Measurements from ENCODE around the gene SLC41A3.
A peak's percentile ranks its signal among the peaks of the same experiment; 100 is the strongest.
"Not testable (repeated sequence)": the region's sequence is repeated elsewhere in the genome, so short reads cannot be mapped to it uniquely, and the experiment has no call there.

The SLC41A3 gene

DNA sequence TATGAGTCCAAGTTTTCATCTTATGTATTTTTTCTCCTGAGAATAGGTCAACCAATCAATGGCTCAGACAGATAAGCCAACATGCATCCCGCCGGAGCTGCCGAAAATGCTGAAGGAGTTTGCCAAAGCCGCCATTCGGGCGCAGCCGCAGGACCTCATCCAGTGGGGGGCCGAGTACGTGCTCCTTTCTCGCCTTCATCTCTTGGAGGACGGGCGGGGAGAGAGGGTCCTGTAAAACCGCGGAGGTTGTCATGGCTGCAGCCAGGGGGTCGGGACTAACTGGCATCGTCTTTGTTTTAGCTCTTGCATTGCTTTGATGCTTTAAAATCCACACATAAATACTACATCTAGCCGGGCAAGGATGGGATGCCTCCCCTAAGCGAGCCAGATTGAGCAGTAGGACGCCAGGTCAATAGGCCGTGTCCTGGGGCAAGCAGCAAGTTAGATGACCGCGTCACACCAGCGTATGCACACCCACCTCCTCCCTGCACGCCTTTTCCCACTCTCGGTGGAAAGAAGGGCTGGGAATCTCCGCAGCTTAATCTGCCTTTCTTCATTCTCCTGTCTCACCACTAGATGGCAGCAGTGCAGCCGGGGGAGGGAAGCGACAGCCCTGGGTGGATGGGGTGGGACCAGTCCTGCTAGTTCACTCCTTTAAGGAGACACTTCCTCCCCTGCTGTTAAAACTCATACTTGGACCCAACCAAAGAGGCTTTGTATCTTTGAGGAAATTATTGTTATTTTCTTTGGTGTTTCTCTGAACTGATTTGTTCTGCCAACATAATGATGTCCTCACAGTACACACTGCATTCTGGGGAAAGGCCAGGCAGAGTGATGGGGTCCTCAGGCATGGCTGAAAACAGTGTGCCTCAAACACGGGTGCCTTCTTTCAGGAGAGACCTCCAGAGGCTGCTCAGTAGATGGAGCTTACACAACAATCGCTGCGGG is 111.7 kb downstream of the SLC41A3 start:
- TF ChIP-seq, protein P1, sequence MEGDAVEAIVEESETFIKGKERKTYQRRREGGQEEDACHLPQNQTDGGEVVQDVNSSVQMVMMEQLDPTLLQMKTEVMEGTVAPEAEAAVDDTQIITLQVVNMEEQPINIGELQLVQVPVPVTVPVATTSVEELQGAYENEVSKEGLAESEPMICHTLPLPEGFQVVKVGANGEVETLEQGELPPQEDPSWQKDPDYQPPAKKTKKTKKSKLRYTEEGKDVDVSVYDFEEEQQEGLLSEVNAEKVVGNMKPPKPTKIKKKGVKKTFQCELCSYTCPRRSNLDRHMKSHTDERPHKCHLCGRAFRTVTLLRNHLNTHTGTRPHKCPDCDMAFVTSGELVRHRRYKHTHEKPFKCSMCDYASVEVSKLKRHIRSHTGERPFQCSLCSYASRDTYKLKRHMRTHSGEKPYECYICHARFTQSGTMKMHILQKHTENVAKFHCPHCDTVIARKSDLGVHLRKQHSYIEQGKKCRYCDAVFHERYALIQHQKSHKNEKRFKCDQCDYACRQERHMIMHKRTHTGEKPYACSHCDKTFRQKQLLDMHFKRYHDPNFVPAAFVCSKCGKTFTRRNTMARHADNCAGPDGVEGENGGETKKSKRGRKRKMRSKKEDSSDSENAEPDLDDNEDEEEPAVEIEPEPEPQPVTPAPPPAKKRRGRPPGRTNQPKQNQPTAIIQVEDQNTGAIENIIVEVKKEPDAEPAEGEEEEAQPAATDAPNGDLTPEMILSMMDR (conservative IDR thresholded peaks at IDR 0.05; ENCODE audit: control insufficient read depth, insufficient read depth, low read depth, low read length) = peak; percentile 56
- H3K4me3 ChIP-seq (ENCODE audit: control insufficient read depth, low read depth, low read length) = not testable (repeated sequence)
- DNase-seq (ENCODE audit: low read depth) = peak; percentile 38

DNA sequence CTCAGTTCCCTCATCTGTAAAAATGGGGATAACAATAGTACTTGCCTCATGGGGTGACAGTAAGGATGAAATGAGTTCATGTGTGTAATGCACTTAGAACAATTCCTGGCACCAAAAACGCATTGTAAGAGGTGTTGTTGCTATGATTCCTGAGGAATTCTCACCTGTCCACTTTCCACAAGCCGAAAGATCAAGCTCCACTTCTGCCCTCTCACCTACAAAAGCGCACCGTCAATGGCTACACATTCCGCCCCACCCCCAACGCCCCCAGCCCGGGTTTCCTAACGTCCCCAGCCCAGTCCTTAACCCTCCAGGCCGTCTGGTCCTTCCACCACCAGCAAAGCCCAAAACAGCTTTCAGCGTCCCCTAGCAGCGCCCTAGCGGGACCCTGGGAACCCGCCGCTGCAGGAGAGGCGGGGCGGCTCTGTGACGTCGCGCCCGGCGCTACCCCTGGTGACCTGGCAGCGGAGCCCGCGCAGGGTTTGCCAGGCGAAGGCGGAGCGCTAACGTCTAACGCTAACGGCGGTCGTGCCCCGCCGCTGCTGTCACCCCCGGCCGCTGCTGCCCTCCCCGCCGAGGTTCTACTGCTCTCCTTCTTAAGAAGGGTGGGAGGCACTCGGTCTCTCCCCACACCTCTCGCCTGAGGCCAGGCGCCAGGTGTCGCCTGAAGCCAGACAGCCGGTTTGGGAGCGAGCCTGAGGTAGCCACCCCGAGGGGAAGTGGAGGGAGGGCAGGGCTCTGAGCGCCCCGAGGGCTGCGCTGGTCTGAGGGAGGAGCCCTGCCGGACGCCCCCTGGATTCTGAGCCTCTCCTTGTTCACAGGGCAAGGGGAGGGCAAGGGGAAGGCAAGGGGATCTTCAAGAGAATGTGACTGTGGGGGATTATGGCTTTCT is 115.0 kb downstream of the SLC41A3 start, which contains the start of gene ROPN1B:
Gene ROPN1B, plus strand, starts transcription at position 478 of the 892 bp plus-strand sequence. CDS start 2,877 bp downstream, outside the sequence.
- DNase-seq (ENCODE audit: low read depth); H3K4me3 ChIP-seq (ENCODE audit: control insufficient read depth, low read depth, low read length): not testable (repeated sequence)

DNA sequence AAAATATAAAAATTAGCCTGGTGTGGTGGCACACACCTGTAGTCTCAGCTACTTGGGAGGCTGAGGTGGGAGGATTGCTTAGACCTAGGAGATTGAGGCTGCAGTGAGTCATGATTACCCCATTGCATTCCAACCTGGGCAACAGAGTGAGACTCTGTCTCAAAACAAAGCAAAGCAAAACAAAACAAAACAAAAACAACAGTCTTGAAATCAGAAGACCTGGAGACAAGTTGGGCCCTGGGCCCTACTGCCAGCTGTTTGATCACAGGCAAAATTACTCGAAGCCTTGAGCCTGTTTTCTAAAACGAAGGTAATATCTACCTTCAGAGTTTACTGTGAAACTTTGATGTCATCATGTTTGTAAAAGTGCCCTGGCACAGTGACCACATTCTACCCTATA is 115.8 kb downstream of the SLC41A3 start:
- H3K4me3 ChIP-seq (ENCODE audit: control insufficient read depth, low read depth, low read length); DNase-seq (ENCODE audit: low read depth): not testable (repeated sequence)

DNA sequence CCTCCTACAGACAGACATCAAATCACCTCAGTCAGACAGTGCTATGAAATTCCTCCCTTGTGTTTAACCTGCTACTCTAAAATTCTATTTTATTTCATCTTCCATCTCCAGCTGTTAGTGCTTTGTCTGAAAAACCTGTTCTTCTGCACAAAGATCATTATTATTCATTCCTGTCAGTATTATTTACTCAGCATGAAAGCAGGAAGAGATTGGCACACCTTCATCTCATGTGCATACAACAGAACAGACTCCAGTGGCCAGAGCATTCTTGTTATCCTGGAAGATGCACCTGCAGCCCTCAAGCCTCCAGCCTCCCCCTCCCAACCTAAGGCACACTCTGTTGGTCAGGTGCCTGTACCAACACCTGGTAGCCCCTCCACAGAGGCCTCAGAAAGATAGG is 116.8 kb downstream of the SLC41A3 start:
- DNase-seq (ENCODE audit: low read depth) = no peak
- no peak overlapping the region for H3K4me3 ChIP-seq (ENCODE audit: control insufficient read depth, low read depth, low read length)
- TF ChIP-seq, protein P1 (conservative IDR thresholded peaks at IDR 0.05; ENCODE audit: control insufficient read depth, insufficient read depth, low read depth, low read length) = no peak

DNA sequence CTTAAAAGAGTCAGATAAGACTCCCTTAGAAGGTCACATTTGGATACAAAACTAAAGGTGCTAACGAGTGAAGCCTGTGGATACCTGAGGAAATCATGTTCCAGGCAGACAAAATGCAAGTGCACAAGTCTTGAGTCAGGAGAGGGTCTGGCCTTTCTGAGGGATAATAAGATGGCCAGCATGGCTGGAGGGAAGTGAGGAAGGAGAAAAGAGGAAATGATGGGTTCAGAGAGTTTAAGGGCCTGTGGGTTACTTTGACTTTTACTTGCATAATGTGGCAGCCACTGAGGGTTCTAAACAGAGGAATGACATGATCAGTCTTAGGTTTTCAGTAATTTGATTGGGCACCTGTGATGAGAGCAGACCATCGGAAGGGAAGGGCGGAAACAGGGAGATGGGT is 118.4 kb downstream of the SLC41A3 start:
- no peak overlapping the region for H3K4me3 ChIP-seq (ENCODE audit: control insufficient read depth, low read depth, low read length)
- TF ChIP-seq, protein P1 (conservative IDR thresholded peaks at IDR 0.05; ENCODE audit: control insufficient read depth, insufficient read depth, low read depth, low read length) = no peak
- DNase-seq (ENCODE audit: low read depth) = no peak

DNA sequence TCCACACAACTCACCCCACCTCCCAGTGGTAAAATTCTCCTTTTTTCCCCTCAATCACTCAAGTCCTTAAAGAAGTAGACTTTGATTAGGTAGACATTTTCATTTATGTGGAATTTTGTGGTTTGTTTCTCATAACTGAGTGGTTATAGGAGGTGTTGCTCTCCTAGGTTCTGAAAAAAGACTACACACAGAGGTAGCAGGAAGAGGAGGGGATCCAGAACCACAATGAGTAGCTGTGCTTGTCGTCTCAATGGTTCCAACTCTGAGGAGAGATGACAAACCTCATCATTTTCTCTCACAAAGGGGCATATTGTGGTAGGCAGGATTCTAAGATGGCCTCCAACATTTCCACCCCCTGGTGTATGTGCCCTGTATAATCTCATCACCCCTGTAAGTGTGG is 120.1 kb downstream of the SLC41A3 start:
- H3K4me3 ChIP-seq (ENCODE audit: control insufficient read depth, low read depth, low read length) = not testable (repeated sequence)

DNA sequence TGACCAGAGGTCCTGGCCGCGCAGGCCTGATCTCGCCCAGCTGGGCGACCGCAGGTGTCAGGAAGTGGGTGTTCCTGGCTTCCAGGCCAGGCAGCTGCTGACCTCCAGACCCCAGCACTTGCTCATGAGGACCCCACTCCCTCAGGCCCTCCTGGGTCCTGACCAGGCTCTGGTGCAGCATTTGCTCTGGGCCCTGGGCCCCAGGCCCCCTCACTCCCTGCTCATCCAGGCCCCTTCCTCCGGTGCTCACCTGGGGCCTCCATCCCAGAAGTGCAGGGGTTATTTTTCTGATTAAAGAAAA is 122.7 kb downstream of the SLC41A3 start:
- TF ChIP-seq, protein P1 (conservative IDR thresholded peaks at IDR 0.05; ENCODE audit: control insufficient read depth, insufficient read depth, low read depth, low read length) = no peak
- no peak overlapping the region for H3K4me3 ChIP-seq (ENCODE audit: control insufficient read depth, low read depth, low read length)

More for the DNA sequence above, 120.1 kb downstream of the SLC41A3 start:
- DNase-seq (ENCODE audit: low read depth) = not testable (repeated sequence)

More for the DNA sequence above, 122.7 kb downstream of the SLC41A3 start:
- no peak for DNase-seq (ENCODE audit: low read depth)

Measured in fibroblast of mammary gland (primary cell).